ENCODE measurements around the gene KIAA0319L.

KIAA0319L gene

DNA sequence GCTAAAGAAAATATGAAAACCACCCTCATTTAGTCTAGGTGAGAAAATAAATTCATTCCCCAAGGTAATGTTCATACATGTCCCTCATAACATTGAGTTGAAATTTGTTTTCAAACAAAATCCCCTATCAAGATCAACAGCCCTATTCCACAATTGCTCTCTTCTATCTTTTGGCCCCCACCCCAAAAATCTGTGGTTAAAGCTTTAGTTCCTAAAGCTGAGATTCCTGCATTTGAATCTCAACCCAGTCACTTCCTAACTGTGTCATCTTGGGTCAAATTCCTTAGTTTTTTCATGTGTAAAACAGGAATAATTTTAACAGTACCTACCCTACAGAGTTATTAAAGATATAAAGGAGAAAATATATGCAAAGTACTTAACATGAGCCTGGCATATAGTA is 22.0 kb downstream of the KIAA0319L start:
- Histone ChIP-seq H2BK120ac (ENCODE audit: low read depth, low read length) (no peak overlapping the region), H3K14ac (ENCODE audit: low read length in 2 of 2) (no peak overlapping the region), H3K4me3 (ENCODE audit: insufficient read depth in 1 of 2, low read depth in 1 of 2, low read length in 2 of 2) (no peak overlapping the region), H3K27ac (ENCODE audit: low read length, poor library complexity, severe bottlenecking) (no peak overlapping the region), H2BK12ac (ENCODE audit: low read length in 2 of 2) (no peak overlapping the region), H3K18ac (ENCODE audit: low read depth in 1 of 2, low read length in 2 of 2) (no peak overlapping the region), H2BK5ac (ENCODE audit: low read depth, low read length, poor library complexity, severe bottlenecking) (no peak overlapping the region), H2BK15ac (ENCODE audit: low read depth, poor library complexity, severe bottlenecking) (no peak overlapping the region), H4K91ac (ENCODE audit: low read length) (no peak overlapping the region), H2AK5ac (ENCODE audit: low read length, severe bottlenecking) (no peak overlapping the region), H3K4me2 (ENCODE audit: low read length, poor library complexity, severe bottlenecking) (no peak overlapping the region), H3K36me3 (ENCODE audit: control insufficient read depth in 1 of 2, insufficient read depth in 2 of 2, low read depth in 1 of 2, low read length in 2 of 2) (peaks cover 9 to 17% of the 10 kb centered on the region in 2 experiments), H3K23ac (ENCODE audit: low read length in 2 of 2) (no peak overlapping the region), H3K9me3 (ENCODE audit: control insufficient read depth, low read length) (peaks cover 6% of the 10 kb centered on the region), H3K4me1 (ENCODE audit: control insufficient read depth, insufficient read depth, low read depth, low read length) (peaks cover 10% of the 10 kb centered on the region), H2AFZ (ENCODE audit: low read depth, low read length) (no peak overlapping the region), H3K4ac (ENCODE audit: low read depth in 1 of 2, low read length in 2 of 2) (no peak overlapping the region), H4K8ac (ENCODE audit: low read length) (no peak overlapping the region), H3K9ac (ENCODE audit: low read length) (no peak overlapping the region), H3K79me1 (replicated peaks; ENCODE audit: low read length, poor library complexity, severe bottlenecking) (peaks cover 32% of the 10 kb centered on the region), H3K27me3 (ENCODE audit: control insufficient read depth in 1 of 2, insufficient read depth in 1 of 2, low read length in 2 of 2) (no peaks in the 10 kb centered on the region)
- no peak for DNase-seq

DNA sequence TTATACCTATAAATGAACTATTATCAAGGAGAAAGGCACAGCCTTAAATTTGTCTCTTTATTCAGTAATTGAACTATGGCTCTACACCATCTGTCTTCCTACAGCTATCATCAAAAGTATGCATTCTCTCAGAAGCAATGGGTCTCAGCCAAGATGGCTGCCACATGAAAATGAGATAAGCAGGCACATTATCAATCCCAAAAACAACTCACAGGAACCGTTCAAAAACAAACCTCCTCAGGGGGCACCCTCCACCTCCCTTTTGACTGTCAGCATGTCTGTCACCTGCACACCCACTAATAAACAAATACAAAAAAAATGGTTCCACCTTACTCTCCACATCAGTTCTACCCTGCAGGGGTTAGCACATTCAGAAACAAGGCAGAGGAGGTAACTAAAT is 23.6 kb downstream of the KIAA0319L start:
- Histone ChIP-seq H3K4me3 (ENCODE audit: insufficient read depth in 1 of 2, low read depth in 1 of 2, low read length in 2 of 2) (no peak overlapping the region), H4K91ac (ENCODE audit: low read length) (no peak overlapping the region), H2BK120ac (ENCODE audit: low read depth, low read length) (no peak overlapping the region), H3K14ac (ENCODE audit: low read length in 2 of 2) (no peak overlapping the region), H3K9me3 (ENCODE audit: control insufficient read depth, low read length) (peaks cover 18% of the 10 kb centered on the region), H3K23ac (ENCODE audit: low read length in 2 of 2) (no peak overlapping the region), H3K4me2 (ENCODE audit: low read length, poor library complexity, severe bottlenecking) (no peak overlapping the region), H2AK5ac (ENCODE audit: low read length, severe bottlenecking) (no peak overlapping the region), H3K36me3 (ENCODE audit: control insufficient read depth in 1 of 2, insufficient read depth in 2 of 2, low read depth in 1 of 2, low read length in 2 of 2) (peaks cover 18 to 19% of the 10 kb centered on the region in 2 experiments), H3K4me1 (ENCODE audit: control insufficient read depth, insufficient read depth, low read depth, low read length) (peaks cover 3% of the 10 kb centered on the region), H3K27ac (ENCODE audit: low read length, poor library complexity, severe bottlenecking) (no peak overlapping the region), H2BK5ac (ENCODE audit: low read depth, low read length, poor library complexity, severe bottlenecking) (no peak overlapping the region), H3K79me1 (replicated peaks; ENCODE audit: low read length, poor library complexity, severe bottlenecking) (peaks cover 35% of the 10 kb centered on the region), H2BK12ac (ENCODE audit: low read length in 2 of 2) (no peak overlapping the region), H3K18ac (ENCODE audit: low read depth in 1 of 2, low read length in 2 of 2) (no peak overlapping the region), H3K4ac (ENCODE audit: low read depth in 1 of 2, low read length in 2 of 2) (no peak overlapping the region), H3K9ac (ENCODE audit: low read length) (no peak overlapping the region), H2BK15ac (ENCODE audit: low read depth, poor library complexity, severe bottlenecking) (no peak overlapping the region), H3K27me3 (ENCODE audit: control insufficient read depth in 1 of 2, insufficient read depth in 1 of 2, low read length in 2 of 2) (no peaks in the 10 kb centered on the region), H2AFZ (ENCODE audit: low read depth, low read length) (no peak overlapping the region), H4K8ac (ENCODE audit: low read length) (no peak overlapping the region)
- no peak for DNase-seq
- 27% methylated on average over 1 of the region's 1 CpG for WGBS

DNA sequence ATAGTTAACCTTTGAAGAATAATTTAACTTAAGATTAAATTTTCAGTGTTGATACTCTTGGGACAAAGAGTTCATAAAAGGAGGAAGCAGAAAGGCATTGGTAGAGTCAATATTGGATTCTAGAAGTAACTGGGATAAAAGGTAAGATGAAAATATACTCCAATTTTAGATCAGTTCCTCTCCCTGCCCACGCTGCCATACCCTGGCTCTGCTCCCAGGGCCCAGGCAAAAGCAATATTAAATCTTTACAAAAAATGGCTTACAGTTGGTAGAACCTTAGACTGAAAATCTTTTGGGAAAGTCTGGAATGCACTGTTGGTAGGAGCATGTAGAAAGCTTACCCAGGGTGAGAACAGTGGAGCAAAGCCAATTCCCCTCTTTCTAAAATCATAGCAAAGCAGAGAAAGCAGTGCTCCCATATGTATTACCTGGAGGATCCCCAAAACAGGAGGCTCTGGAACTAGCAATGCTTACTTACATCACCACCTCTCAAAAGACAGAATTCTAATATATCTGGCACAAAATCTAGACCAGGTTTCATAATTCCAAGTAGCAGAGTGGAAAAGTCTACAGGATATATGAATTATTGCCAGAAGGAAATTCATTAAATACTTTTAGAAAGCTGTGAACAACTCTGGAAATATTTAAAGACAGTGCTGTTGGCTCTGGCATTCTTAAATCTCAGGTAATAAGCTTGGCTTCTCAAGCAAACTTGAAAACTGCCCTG is 24.5 kb downstream of the KIAA0319L start:
- H4K8ac ChIP-seq (ENCODE audit: low read length) = no peak overlapping the region
- peaks cover 18 to 19% of the 10 kb centered on the region in 2 experiments for H3K36me3 ChIP-seq (ENCODE audit: control insufficient read depth in 1 of 2, insufficient read depth in 2 of 2, low read depth in 1 of 2, low read length in 2 of 2)
- H2BK5ac ChIP-seq (ENCODE audit: low read depth, low read length, poor library complexity, severe bottlenecking) = no peak overlapping the region

DNA sequence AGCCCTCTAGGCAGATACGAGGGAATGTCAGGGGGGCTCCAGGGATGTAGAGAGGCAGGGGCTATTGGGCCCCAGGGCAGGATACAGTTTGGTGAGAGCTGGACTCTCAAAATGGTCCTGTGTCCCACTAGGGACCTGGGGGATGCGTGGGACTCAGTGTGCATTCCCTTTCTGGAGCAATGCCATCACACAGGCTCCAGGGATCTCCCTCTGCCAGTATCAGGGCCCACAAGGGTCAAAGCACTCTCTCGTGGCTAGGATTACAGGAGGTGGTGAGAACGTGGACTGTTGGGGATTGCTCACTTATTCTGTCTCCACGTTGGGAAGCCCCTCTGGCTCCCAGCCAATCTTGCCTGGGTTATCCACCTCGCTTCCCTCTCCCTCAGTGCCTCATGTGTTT is 25.8 kb downstream of the KIAA0319L start:
- H3K9me3 ChIP-seq (ENCODE audit: control insufficient read depth, low read length) = peaks cover 25% of the 10 kb centered on the region
- H3K9ac ChIP-seq (ENCODE audit: low read length) = no peak overlapping the region
- H3K4me1 ChIP-seq (ENCODE audit: control insufficient read depth, insufficient read depth, low read depth, low read length) = no peaks in the 10 kb centered on the region
- no peak overlapping the region for H4K8ac ChIP-seq (ENCODE audit: low read length)
- 96% methylated on average over 6 of the region's 6 CpGs for WGBS
- no peak overlapping the region for H2BK12ac ChIP-seq (ENCODE audit: low read length in 2 of 2)
- no peak overlapping the region for H3K4ac ChIP-seq (ENCODE audit: low read depth in 1 of 2, low read length in 2 of 2)
- no peaks in the 10 kb centered on the region for H3K27me3 ChIP-seq (ENCODE audit: control insufficient read depth in 1 of 2, insufficient read depth in 1 of 2, low read length in 2 of 2)
- H2AK5ac ChIP-seq (ENCODE audit: low read length, severe bottlenecking) = no peak overlapping the region
- no peak overlapping the region for H3K23ac ChIP-seq (ENCODE audit: low read length in 2 of 2)
- H3K4me2 ChIP-seq (ENCODE audit: low read length, poor library complexity, severe bottlenecking) = no peak overlapping the region
- H2BK5ac ChIP-seq (ENCODE audit: low read depth, low read length, poor library complexity, severe bottlenecking) = no peak overlapping the region
- H3K27ac ChIP-seq (ENCODE audit: low read length, poor library complexity, severe bottlenecking) = no peak overlapping the region
- H3K18ac ChIP-seq (ENCODE audit: low read depth in 1 of 2, low read length in 2 of 2) = no peak overlapping the region
- no peak overlapping the region for H3K4me3 ChIP-seq (ENCODE audit: insufficient read depth in 1 of 2, low read depth in 1 of 2, low read length in 2 of 2)
- no peak overlapping the region for H2BK120ac ChIP-seq (ENCODE audit: low read depth, low read length)
- no peak overlapping the region for H2BK15ac ChIP-seq (ENCODE audit: low read depth, poor library complexity, severe bottlenecking)
- no peak for DNase-seq
- H3K36me3 ChIP-seq (ENCODE audit: control insufficient read depth in 1 of 2, insufficient read depth in 2 of 2, low read depth in 1 of 2, low read length in 2 of 2) = peaks cover 18 to 19% of the 10 kb centered on the region in 2 experiments
- peaks cover 39% of the 10 kb centered on the region for H3K79me1 ChIP-seq (replicated peaks; ENCODE audit: low read length, poor library complexity, severe bottlenecking)
- no peak overlapping the region for H3K14ac ChIP-seq (ENCODE audit: low read length in 2 of 2)
- H4K91ac ChIP-seq (ENCODE audit: low read length) = no peak overlapping the region
- H2AFZ ChIP-seq (ENCODE audit: low read depth, low read length) = no peak overlapping the region

More for the DNA sequence above, 24.5 kb downstream of the KIAA0319L start:
- Histone ChIP-seq H3K4ac (ENCODE audit: low read depth in 1 of 2, low read length in 2 of 2) (no peak overlapping the region), H3K23ac (ENCODE audit: low read length in 2 of 2) (no peak overlapping the region), H3K14ac (ENCODE audit: low read length in 2 of 2) (no peak overlapping the region), H3K4me3 (ENCODE audit: insufficient read depth in 1 of 2, low read depth in 1 of 2, low read length in 2 of 2) (no peak overlapping the region), H2BK120ac (ENCODE audit: low read depth, low read length) (no peak overlapping the region), H3K18ac (ENCODE audit: low read depth in 1 of 2, low read length in 2 of 2) (no peak overlapping the region), H3K27me3 (ENCODE audit: control insufficient read depth in 1 of 2, insufficient read depth in 1 of 2, low read length in 2 of 2) (no peaks in the 10 kb centered on the region), H3K27ac (ENCODE audit: low read length, poor library complexity, severe bottlenecking) (no peak overlapping the region), H3K4me1 (ENCODE audit: control insufficient read depth, insufficient read depth, low read depth, low read length) (no peaks in the 10 kb centered on the region), H3K9me3 (ENCODE audit: control insufficient read depth, low read length) (peaks cover 25% of the 10 kb centered on the region), H3K4me2 (ENCODE audit: low read length, poor library complexity, severe bottlenecking) (no peak overlapping the region), H4K91ac (ENCODE audit: low read length) (no peak overlapping the region), H2AK5ac (ENCODE audit: low read length, severe bottlenecking) (no peak overlapping the region), H2AFZ (ENCODE audit: low read depth, low read length) (no peak overlapping the region), H2BK15ac (ENCODE audit: low read depth, poor library complexity, severe bottlenecking) (no peak overlapping the region), H3K79me1 (replicated peaks; ENCODE audit: low read length, poor library complexity, severe bottlenecking) (peaks cover 35% of the 10 kb centered on the region), H2BK12ac (ENCODE audit: low read length in 2 of 2) (no peak overlapping the region), H3K9ac (ENCODE audit: low read length) (no peak overlapping the region)
- no CpG with 5 or more reads among the region's 1 CpG for WGBS
- no peak for DNase-seq

Data from mesenchymal stem cell (in vitro differentiated cells and primary cell).